Neural cell (in vitro differentiated cells): ENCODE results near the gene TAS2R41. TPM values are rescaled to one million over a fixed set of nuclear protein-coding genes. Genes with fewer than 3 reads are reported as not detected.

Experiments
- H2AFZ ChIP-seq: fragments of 200-600, 300-800 bp; sonication (generic), shearing (Covaris generic); 2 replicates; pipeline ENCODE4 v1.6.0; 2014; ENCODE audit warnings: low read depth, mild to moderate bottlenecking, antibody characterized with exemption, low read length, moderate library complexity
- H3F3A ChIP-seq: fragments of 200-600 bp; shearing (Covaris generic); 2 replicates; pipeline ENCODE4 v1.6.1; 2016; ENCODE audit warnings: mild to moderate bottlenecking, moderate library complexity, mixed read lengths, antibody characterized with exemption, low read length; ENCODE audit not compliant: insufficient read depth, poor library complexity, severe bottlenecking
- H3K27ac ChIP-seq: fragments of 200-600, 300-800 bp; sonication (generic), shearing (Covaris generic); 2 replicates; pipeline ENCODE4 v1.5.1; 2014; ENCODE audit warnings: mild to moderate bottlenecking, low read length, moderate library complexity
- H3K27me3 ChIP-seq: fragments of 300-800, 200-600 bp; sonication (generic), shearing (Covaris generic); 2 replicates; pipeline ENCODE4 v1.6.0; 2014; ENCODE audit warnings: mild to moderate bottlenecking, low read depth, low read length, moderate library complexity; ENCODE audit not compliant: insufficient read depth
- H3K36me3 ChIP-seq: fragments of 300-800, 200-600 bp; sonication (generic), shearing (Covaris generic); 2 replicates; pipeline ENCODE4 v1.5.1; 2014; ENCODE audit warnings: mild to moderate bottlenecking, antibody characterized with exemption, low read length, moderate library complexity; ENCODE audit not compliant: insufficient read depth
- H3K4me2 ChIP-seq: fragments of 300-800, 200-600 bp; sonication (generic), shearing (Covaris generic); 2 replicates; pipeline ENCODE4 v1.6.0; 2014; ENCODE audit warnings: mild to moderate bottlenecking, low read length
- H3K4me3 ChIP-seq: fragments of 300-800, 200-600 bp; sonication (generic), shearing (Covaris generic); 2 replicates; pipeline ENCODE4 v1.5.1; 2014; ENCODE audit warnings: mild to moderate bottlenecking, low read length, moderate library complexity
- H3K79me2 ChIP-seq: fragments of 200-600 bp; shearing (Covaris generic); replicated peaks from 2 replicates; pipeline ENCODE4 v1.6.0; 2014; ENCODE audit warnings: mild to moderate bottlenecking, low read length, moderate library complexity; ENCODE audit not compliant: insufficient read depth
- H3K9ac ChIP-seq: fragments of 300-800, 200-600 bp; sonication (generic), shearing (Covaris generic); 2 replicates; pipeline ENCODE4 v1.6.1; 2016; ENCODE audit warnings: mild to moderate bottlenecking, low read length, mixed read lengths
- H3K9me2 ChIP-seq: fragments of 200-600 bp; shearing (Covaris generic); 2 replicates; pipeline ENCODE4 v1.6.1; 2016; ENCODE audit warnings: mild to moderate bottlenecking, low read length, mixed read lengths; ENCODE audit not compliant: insufficient read depth
- H3K9me3 ChIP-seq: fragments of 200-600, 300-800 bp; sonication (generic), shearing (Covaris generic); 2 replicates; pipeline ENCODE4 v1.6.1; 2016; ENCODE audit warnings: mild to moderate bottlenecking, mixed run types, low read length, moderate library complexity, mixed read lengths
- H4K20me1 ChIP-seq: fragments of 200-600 bp; shearing (Covaris generic); 2 replicates; pipeline ENCODE4 v1.6.1; 2016; ENCODE audit warnings: mild to moderate bottlenecking, mixed run types; ENCODE audit not compliant: insufficient read depth
- CTCF ChIP-seq: fragments of 450-650 bp; IDR thresholded peaks from 2 replicates; pipeline ENCODE4 v1.5.1; 2014; ENCODE audit warnings: antibody characterized with exemption, mild to moderate bottlenecking, moderate library complexity; ENCODE audit not compliant: poor library complexity, severe bottlenecking
- EP300 ChIP-seq: fragments of 450-650 bp; conservative IDR thresholded peaks from 2 replicates; pipeline ENCODE4 v1.6.1; 2014; ENCODE audit warnings: antibody characterized with exemption, mild to moderate bottlenecking, moderate library complexity; ENCODE audit not compliant: poor library complexity, severe bottlenecking
- EZH2 ChIP-seq: fragments of 200-600, 300-800 bp; shearing (Covaris generic), sonication (generic); IDR thresholded peaks from 2 replicates; pipeline ENCODE4 v1.6.1; 2014; ENCODE audit warnings: antibody characterized with exemption, low read length, borderline replicate concordance, mild to moderate bottlenecking; ENCODE audit not compliant: insufficient read depth, poor library complexity, severe bottlenecking
- MXI1 ChIP-seq: fragments of 450-650 bp; conservative IDR thresholded peaks from 2 replicates; pipeline ENCODE4 v1.6.1; 2014; ENCODE audit warnings: antibody characterized with exemption, mild to moderate bottlenecking; ENCODE audit not compliant: poor library complexity, severe bottlenecking
- POLR2AphosphoS5 ChIP-seq: IDR thresholded peaks from 2 replicates; pipeline ENCODE4 v1.6.1; 2012
- RAD21 ChIP-seq: fragments of 450-650 bp; conservative IDR thresholded peaks from 2 replicates; pipeline ENCODE4 v1.6.1; 2014; ENCODE audit warnings: antibody characterized with exemption, mild to moderate bottlenecking, moderate library complexity
- SMC3 ChIP-seq: fragments of 450-650 bp; conservative IDR thresholded peaks from 2 replicates; pipeline ENCODE4 v1.6.1; 2014; ENCODE audit warnings: antibody characterized with exemption, mild to moderate bottlenecking, moderate library complexity; ENCODE audit not compliant: poor library complexity
- TAF1 ChIP-seq: IDR thresholded peaks from 2 replicates; pipeline ENCODE4 v1.6.1; 2012; ENCODE audit warnings: low read depth
- polyA plus RNA-seq: library from polyadenylated mRNA; depleted of rRNA; stranded (reverse); fragments of >200 nt; gene quantifications from 2 replicates; pipeline ENCODE4 v1.2.3, GENCODE V29; 2014
- TF ChIP-seq, protein P1 (sequence below): IDR thresholded peaks from 2 replicates; pipeline ENCODE4 v1.6.1; 2012; ENCODE audit warnings: borderline replicate concordance

Gene TAS2R41
- polyA plus RNA-seq, 1 donor from 2014 or later = not detected

- Histone ChIP-seq H2AFZ (no peak overlapping the region), H3K4me3 (no peak overlapping the region), H3K9me3 (no peaks in the 10 kb centered on the region), H3K9ac (no peak overlapping the region), H3F3A (no peaks in the 10 kb centered on the region), H3K79me2 (no peaks in the 10 kb centered on the region), H3K36me3 (no peaks in the 10 kb centered on the region), H3K27me3 (no peaks in the 10 kb centered on the region), H3K4me2 (no peak overlapping the region), H4K20me1 (no peaks in the 10 kb centered on the region), H3K27ac (no peak overlapping the region), H3K9me2 (no peaks in the 10 kb centered on the region)
- TF ChIP-seq TAF1 (no peak), MXI1 (no peak), EP300 (no peak), CTCF (no peak), RAD21 (no peak), SMC3 (no peak), POLR2AphosphoS5 (no peak), EZH2 (no peak)
- TF ChIP-seq, protein P1, sequence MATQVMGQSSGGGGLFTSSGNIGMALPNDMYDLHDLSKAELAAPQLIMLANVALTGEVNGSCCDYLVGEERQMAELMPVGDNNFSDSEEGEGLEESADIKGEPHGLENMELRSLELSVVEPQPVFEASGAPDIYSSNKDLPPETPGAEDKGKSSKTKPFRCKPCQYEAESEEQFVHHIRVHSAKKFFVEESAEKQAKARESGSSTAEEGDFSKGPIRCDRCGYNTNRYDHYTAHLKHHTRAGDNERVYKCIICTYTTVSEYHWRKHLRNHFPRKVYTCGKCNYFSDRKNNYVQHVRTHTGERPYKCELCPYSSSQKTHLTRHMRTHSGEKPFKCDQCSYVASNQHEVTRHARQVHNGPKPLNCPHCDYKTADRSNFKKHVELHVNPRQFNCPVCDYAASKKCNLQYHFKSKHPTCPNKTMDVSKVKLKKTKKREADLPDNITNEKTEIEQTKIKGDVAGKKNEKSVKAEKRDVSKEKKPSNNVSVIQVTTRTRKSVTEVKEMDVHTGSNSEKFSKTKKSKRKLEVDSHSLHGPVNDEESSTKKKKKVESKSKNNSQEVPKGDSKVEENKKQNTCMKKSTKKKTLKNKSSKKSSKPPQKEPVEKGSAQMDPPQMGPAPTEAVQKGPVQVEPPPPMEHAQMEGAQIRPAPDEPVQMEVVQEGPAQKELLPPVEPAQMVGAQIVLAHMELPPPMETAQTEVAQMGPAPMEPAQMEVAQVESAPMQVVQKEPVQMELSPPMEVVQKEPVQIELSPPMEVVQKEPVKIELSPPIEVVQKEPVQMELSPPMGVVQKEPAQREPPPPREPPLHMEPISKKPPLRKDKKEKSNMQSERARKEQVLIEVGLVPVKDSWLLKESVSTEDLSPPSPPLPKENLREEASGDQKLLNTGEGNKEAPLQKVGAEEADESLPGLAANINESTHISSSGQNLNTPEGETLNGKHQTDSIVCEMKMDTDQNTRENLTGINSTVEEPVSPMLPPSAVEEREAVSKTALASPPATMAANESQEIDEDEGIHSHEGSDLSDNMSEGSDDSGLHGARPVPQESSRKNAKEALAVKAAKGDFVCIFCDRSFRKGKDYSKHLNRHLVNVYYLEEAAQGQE = no peak
These were observed 6.4 kb downstream of the TAS2R41 start for GRCh38 chr7:143484119-143484518.

- Histone ChIP-seq H2AFZ (no peak overlapping the region), H4K20me1 (no peaks in the 10 kb centered on the region), H3K9me2 (no peaks in the 10 kb centered on the region), H3K9ac (no peak overlapping the region), H3F3A (no peaks in the 10 kb centered on the region), H3K36me3 (no peaks in the 10 kb centered on the region), H3K79me2 (no peaks in the 10 kb centered on the region), H3K4me2 (no peak overlapping the region), H3K9me3 (no peaks in the 10 kb centered on the region), H3K27ac (no peak overlapping the region), H3K4me3 (no peak overlapping the region), H3K27me3 (no peaks in the 10 kb centered on the region)
- TF ChIP-seq SMC3 = no peak
- TF ChIP-seq RAD21 = no peak
- no peak for TF ChIP-seq EZH2
- TF ChIP-seq TAF1 = no peak
- no peak for TF ChIP-seq MXI1
These were observed 7.4 kb downstream of the TAS2R41 start for GRCh38 chr7:143485094-143485493.
